ENCODE measurements around the gene CHST8. TPM values are rescaled to one million over a fixed set of nuclear protein-coding genes. Genes with fewer than 3 reads are reported as not detected.

The CHST8 gene
- total and polyA plus RNA-seq, 4 donors: 0.09 to 0.67 (median 0.24) TPM

DNA sequence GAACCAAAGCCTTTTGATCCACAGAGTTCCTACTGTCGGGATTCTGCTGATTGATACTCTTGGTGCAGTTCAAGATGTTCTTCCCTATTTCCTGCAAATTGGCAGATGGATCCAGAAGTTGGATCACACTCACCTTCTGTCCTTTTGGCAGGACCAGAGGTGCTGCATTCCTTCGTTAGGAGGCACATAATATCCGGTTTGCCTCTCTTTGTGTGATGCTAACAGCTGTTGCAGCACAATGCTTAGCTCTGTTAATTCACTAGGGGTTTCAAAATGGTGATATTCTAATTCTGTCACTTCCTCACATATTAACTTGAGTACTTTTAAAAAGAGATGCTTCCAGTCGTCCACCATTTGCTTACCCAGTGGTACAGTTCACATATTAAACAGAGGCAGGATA, 15.2 kb upstream of the CHST8 start:
- TF ChIP-seq, protein P1, sequence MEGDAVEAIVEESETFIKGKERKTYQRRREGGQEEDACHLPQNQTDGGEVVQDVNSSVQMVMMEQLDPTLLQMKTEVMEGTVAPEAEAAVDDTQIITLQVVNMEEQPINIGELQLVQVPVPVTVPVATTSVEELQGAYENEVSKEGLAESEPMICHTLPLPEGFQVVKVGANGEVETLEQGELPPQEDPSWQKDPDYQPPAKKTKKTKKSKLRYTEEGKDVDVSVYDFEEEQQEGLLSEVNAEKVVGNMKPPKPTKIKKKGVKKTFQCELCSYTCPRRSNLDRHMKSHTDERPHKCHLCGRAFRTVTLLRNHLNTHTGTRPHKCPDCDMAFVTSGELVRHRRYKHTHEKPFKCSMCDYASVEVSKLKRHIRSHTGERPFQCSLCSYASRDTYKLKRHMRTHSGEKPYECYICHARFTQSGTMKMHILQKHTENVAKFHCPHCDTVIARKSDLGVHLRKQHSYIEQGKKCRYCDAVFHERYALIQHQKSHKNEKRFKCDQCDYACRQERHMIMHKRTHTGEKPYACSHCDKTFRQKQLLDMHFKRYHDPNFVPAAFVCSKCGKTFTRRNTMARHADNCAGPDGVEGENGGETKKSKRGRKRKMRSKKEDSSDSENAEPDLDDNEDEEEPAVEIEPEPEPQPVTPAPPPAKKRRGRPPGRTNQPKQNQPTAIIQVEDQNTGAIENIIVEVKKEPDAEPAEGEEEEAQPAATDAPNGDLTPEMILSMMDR (IDR thresholded peaks at IDR 0.05; ENCODE audit: control extremely low read depth, extremely low read depth): no peak
- ATAC-seq (ENCODE audit: insufficient read depth, low FRiP score) (no peak), DNase-seq (no peak)
- H3K27me3 ChIP-seq (ENCODE audit: control insufficient read depth in 3 of 3, insufficient read depth in 3 of 3, low read length in 2 of 3): no peaks in the 10 kb centered on the region
- H3K9ac ChIP-seq (ENCODE audit: insufficient read depth in 1 of 2, low read length in 2 of 2): no peak overlapping the region
- no peak overlapping the region for H3K4me3 ChIP-seq
- no peaks in the 10 kb centered on the region for H3K4me1 ChIP-seq (ENCODE audit: control insufficient read depth in 5 of 5, insufficient read depth in 5 of 5, low read length in 5 of 5)
- WGBS, 2 donors: 49 to 59% methylated on average over 4 of the region's 4 CpGs
- no peaks in the 10 kb centered on the region for H3K36me3 ChIP-seq (ENCODE audit: control insufficient read depth in 4 of 4, insufficient read depth in 4 of 4, low read length in 4 of 4)
- H3K27ac ChIP-seq (ENCODE audit: low read depth in 1 of 2, low read length in 1 of 2): no peak overlapping the region
- peaks cover 0 to 20% (median 6%) of the 10 kb centered on the region in 4 donors for H3K9me3 ChIP-seq (ENCODE audit: control insufficient read depth in 4 of 4, insufficient read depth in 3 of 4, low read length in 3 of 4)

DNA sequence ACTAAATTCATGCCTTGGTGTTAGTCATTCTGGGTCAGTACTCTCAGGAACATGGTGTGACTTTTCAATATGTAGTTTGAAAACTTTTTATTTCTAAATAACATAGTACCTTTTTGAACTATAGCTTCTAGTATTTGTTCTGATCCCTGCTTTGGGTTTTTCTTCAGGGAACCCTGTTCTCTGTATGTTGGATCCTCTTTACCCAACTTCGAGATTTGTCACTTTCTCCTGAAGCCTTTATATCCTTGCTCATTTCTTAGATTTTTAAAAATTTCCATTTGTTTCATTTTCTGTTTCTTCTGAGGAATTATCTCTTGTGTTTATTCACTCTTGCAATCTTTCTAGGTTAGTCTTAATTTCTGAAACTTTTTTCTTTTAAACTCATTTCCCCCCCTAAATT, 12.4 kb upstream of the CHST8 start:
- DNase-seq: no peak
- peaks cover 0 to 2% (median 0%) of the 10 kb centered on the region in 3 donors for H3K27me3 ChIP-seq (ENCODE audit: control insufficient read depth in 3 of 3, insufficient read depth in 3 of 3, low read length in 2 of 3)
- no peaks in the 10 kb centered on the region for H3K36me3 ChIP-seq (ENCODE audit: control insufficient read depth in 4 of 4, insufficient read depth in 4 of 4, low read length in 4 of 4)
- no peak overlapping the region for H3K27ac ChIP-seq (ENCODE audit: low read depth in 1 of 2, low read length in 1 of 2)
- peaks cover 0 to 6% (median 0%) of the 10 kb centered on the region in 4 donors for H3K9me3 ChIP-seq (ENCODE audit: control insufficient read depth in 4 of 4, insufficient read depth in 3 of 4, low read length in 3 of 4)
- WGBS, 2 donors: 79 to 89% methylated on average over 1 of the region's 1 CpG
- H3K4me1 ChIP-seq (ENCODE audit: control insufficient read depth in 5 of 5, insufficient read depth in 5 of 5, low read length in 5 of 5): no peaks in the 10 kb centered on the region
- TF ChIP-seq, protein P1 (IDR thresholded peaks at IDR 0.05; ENCODE audit: control extremely low read depth, extremely low read depth): no peak
- H3K9ac ChIP-seq (ENCODE audit: insufficient read depth in 1 of 2, low read length in 2 of 2): no peak overlapping the region
- H3K4me3 ChIP-seq: no peak overlapping the region
- ATAC-seq (ENCODE audit: insufficient read depth, low FRiP score): no peak

DNA sequence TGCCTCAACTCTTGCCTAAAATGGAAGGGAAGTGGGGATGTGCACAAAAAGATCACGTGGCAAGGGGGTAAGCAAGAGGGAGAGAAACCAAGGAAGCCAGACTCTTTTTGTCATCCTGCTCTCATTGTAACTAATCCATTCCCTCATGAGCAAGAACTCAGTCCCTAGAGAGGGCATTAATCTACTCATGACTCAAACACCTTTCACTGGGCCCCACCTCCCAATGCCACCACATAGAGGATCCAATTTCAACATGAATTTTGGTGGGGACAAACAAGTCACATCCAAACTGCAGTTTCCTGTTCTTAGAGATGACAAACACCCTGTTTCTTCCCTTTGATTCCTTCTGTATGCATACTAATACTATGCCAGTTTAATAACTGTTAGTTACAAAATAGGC, 11.2 kb upstream of the CHST8 start:
- no peak for DNase-seq
- Histone ChIP-seq H3K27ac (ENCODE audit: low read depth in 1 of 2, low read length in 1 of 2) (no peak overlapping the region), H3K36me3 (ENCODE audit: control insufficient read depth in 4 of 4, insufficient read depth in 4 of 4, low read length in 4 of 4) (no peaks in the 10 kb centered on the region), H3K4me1 (ENCODE audit: control insufficient read depth in 5 of 5, insufficient read depth in 5 of 5, low read length in 5 of 5) (no peaks in the 10 kb centered on the region), H3K9ac (ENCODE audit: insufficient read depth in 1 of 2, low read length in 2 of 2) (no peak overlapping the region), H3K9me3 (ENCODE audit: control insufficient read depth in 4 of 4, insufficient read depth in 3 of 4, low read length in 3 of 4) (peaks cover 0 to 6% (median 0%) of the 10 kb centered on the region in 4 donors), H3K27me3 (ENCODE audit: control insufficient read depth in 3 of 3, insufficient read depth in 3 of 3, low read length in 2 of 3) (peaks cover 0 to 5% (median 0%) of the 10 kb centered on the region in 3 donors), H3K4me3 (no peak overlapping the region)
- 79 to 84% methylated on average over 1 of the region's 1 CpG for WGBS, 2 donors
- no peak for ATAC-seq (ENCODE audit: insufficient read depth, low FRiP score)
- TF ChIP-seq, protein P1 (IDR thresholded peaks at IDR 0.05; ENCODE audit: control extremely low read depth, extremely low read depth): no peak

All from lung (tissue), 12 donors.